GM19397 (cell line): ENCODE results near the gene KIF26B.
"Not testable (repeated sequence)": the region's sequence is repeated elsewhere in the genome, so short reads cannot be mapped to it uniquely, and the experiment has no call there.

Experiments
- ATAC-seq: cut with Tn5 transposase; IDR thresholded peaks from one replicate; pipeline ENCODE4 v1.9.1; 2021; ENCODE audit warnings: mild to moderate bottlenecking, moderate library complexity; ENCODE audit not compliant: unreplicated experiment

The KIF26B gene

DNA sequence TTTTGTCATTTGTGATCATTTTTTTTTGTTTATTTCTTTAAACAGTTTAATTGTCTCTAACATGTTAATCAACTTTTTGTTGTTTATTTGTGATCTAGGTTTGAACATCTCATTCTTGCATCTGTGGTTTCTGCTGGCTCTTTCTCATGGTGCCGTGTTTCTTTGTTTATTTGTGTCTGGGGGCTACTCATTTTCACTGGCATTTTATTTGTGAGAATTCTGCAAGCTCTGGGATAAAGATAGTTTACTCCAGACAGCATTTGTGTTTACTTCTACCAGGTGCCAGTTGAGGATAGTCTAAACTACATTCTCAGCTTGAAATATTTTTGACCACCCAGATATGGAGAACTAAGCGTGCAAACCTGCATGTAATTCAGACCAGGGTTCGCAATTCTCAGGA, 508.6 kb downstream of the KIF26B start:
- no peak for ATAC-seq

DNA sequence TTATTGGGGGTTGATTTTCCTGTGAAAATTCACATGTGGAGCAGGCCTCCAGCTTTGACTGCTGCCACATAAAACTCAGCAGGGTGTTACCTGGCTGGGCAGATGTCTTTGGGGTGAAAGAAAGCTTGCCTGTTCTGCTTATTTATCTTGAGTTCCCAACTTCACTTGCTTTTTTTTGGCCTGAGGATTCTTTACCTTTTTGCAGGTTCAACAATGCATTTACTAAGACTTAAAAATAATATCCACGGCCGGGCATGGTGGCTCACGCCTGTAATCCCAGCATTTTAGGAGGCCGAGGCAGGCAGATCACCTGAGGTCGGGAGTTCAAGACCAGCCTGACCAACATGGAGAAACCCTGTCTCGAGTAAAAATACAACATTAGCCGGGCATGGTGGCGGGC, 509.1 kb downstream of the KIF26B start:
- no peak for ATAC-seq

DNA sequence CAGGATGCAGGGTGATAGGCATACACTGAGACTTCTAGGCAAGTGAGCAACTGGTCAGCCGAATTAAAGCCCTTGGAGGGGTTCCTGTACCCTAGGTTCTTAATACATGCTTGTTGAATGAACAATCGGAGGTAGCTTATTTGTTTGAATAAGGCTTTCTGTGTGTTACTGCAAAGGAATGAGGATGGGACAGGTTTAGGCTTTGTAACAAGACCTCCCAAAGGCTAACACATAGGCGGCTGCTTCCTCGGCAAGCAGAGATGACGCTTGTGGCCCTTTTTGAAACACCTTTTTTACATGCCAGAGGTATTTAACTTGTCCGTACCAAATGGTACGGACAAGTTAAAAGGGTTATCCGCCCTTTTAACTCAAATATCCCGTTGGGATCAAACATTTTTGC, 511.6 kb downstream of the KIF26B start:
- ATAC-seq: no peak

DNA sequence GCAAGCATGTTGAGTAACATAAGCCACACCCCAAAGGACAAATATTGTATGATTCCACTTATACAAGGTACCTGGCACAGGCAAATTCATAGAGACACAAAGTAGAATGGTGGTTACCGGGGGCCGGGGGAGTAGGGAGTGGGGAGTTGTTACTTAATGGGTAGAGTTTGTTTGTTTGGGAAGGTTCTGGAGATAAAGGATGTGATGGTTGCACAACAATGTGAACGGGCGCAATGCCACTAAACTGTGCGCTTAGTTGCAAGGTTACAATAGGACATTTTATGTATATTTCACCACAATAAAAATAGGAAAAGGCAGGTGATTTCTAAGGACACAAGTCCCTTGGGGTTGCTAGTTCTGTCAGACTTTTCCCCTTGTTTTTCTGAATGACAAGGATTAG, 516.6 kb downstream of the KIF26B start:
- ATAC-seq: no peak

DNA sequence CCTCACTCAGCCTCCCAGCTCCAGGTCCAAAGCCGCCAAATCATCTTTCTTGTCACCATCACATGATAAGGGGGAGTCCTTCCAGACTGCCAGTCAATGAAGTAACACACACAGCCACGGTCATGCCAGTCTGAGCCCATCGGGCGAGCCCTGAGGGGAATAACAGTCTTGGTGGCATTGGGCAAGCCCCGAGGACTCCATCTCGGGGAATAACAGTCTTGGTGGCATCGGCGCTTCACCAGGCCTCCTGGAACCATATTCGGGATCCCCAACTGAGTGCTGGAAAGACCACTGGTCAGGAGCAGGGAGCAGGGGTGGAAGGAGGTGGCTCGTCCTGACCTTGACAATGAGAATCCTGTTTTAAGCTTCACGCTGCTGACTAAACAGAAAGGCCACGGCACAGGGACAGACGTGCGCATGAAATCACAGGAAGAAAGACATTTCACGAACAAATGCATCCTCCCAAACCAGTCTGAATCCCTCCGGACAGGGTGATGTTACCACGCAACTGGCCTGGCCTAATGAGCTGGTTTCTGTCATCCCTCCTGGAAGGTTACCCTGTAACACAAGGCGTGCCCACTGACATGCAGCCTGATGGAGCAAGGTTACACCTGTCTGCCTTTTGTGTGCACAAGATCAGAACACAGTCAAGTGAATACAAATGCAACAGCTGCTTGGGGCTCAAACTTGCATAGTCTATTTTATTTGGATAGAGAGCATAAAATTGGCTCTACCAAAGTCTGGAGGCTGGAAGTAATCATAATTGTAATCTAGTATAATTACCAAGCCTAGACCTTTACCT, 517.4 kb downstream of the KIF26B start:
- ATAC-seq: no peak

DNA sequence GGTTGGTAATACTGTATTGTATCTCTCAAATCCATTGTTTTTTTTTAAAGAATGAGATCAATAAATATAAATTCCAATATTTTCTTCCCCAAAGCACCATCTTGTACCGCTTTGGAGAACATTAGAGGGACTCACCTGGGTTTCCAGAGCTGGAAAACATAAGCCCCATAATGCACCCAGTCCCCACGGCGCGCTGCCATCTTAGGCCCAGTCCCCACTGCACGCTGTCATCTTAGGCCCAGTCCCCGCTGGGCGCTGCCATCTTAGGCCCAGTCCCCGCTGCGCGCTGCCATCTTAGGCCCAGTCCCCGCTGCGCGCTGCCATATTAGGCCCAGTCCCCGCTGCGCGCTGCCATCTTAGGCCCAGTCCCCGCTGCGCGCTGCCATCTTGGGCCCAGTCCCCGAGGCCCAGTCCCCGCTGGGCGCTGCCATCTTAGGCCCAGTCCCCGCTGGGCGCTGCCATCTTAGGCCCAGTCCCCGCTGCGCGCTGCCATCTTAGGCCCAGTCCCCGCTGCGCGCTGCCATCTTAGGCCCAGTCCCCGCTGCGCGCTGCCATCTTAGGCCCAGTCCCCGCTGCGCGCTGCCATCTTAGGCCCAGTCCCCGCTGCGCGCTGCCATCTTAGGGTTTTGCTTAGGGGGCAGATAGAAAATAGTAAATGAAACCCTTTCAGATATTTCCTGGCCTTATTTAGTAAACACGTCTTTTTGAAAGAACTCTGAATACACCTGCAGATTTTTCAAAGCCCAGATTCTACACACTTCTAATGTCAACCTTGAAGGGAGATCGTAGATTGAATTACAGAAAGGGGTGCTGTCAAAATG, 518.3 kb downstream of the KIF26B start:
- not testable (repeated sequence) for ATAC-seq

DNA sequence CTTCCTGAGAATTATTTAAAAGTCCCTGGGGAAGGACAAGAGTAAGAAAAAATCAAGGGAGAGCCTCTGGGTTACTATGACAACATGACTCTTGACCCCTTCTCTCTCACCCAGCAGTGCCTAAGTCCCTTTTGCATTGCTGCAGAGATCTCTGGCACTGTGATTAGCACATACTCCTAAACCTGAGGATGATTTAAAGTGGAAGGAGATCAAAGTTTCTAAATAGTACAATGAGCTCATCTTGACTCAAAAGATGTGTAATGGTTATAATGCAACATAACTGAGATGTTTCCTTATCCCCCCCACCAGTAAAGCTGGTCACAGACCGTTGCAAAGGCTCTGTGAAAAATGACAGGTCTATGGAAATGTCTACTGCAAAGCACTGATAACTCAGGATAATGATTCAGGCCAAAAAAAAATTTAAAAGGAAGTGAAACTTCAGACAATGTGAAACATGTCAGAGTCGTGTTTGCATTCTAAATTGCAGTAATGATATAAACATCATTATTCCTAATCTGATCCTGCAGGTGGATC, 519.2 kb downstream of the KIF26B start:
- ATAC-seq: peak; percentile 67

DNA sequence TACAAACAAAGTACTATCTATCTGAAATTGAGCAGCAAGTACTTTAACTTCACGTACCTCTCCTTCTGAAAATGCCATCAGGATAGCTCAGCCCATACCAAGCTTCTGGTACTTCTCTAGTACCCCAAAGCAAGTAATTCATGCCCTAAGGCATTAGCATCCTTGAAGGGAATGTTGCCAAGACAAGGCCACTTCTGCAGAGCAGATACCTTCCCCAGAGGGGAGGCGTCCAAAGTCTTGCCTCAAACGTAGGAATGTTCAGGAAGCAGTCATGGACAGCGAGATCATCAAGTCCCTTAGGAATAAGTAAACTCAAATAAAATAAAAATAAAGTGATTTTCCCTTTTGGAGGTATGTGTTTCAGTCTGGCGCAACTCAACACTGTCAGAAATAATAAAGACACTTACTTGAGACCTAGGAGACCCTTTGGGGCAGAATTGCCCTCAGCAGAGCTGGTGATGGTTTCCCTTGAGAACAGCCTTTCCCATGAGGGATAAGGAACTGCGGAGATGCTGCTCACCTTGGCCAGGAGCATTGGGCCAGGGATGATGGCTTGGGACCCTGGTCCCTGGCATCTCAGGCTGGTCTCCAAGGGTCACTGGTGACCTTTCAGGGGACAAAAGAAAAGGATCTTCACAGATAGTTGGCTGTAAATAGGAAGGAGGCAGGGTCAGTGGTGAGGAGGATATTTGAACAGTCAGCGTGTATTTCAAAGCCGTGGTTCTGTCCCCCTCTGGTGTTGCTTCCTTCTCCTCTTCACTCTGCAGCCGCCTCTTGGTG, 522.9 kb downstream of the KIF26B start:
- ATAC-seq: no peak

DNA sequence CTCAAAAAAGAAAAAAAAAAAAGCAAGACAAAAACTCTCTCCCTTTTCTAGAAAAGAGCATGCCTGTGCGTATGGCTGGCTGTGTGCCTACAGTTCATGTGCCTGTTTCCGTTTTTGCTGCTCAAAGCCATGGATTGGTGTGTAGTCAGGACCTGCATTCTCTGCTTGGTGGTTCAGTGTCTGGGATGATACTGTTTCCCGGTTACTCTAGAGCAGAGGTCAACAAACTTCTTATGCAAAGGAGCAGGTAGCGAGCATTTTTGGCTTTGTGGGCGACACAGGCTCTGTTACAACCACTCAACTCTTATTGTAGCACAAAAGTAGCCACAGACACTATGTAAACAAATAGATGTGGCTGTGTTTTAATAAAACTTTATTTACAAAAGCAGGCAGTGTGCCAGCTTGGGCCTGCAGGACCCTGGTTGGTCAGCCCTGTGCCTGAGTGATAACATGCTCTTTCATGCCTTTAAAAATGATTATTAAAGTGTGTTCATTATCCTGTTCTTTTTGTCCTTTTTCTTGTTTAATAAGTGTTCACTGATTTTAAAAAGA, 524.2 kb downstream of the KIF26B start:
- ATAC-seq: no peak

DNA sequence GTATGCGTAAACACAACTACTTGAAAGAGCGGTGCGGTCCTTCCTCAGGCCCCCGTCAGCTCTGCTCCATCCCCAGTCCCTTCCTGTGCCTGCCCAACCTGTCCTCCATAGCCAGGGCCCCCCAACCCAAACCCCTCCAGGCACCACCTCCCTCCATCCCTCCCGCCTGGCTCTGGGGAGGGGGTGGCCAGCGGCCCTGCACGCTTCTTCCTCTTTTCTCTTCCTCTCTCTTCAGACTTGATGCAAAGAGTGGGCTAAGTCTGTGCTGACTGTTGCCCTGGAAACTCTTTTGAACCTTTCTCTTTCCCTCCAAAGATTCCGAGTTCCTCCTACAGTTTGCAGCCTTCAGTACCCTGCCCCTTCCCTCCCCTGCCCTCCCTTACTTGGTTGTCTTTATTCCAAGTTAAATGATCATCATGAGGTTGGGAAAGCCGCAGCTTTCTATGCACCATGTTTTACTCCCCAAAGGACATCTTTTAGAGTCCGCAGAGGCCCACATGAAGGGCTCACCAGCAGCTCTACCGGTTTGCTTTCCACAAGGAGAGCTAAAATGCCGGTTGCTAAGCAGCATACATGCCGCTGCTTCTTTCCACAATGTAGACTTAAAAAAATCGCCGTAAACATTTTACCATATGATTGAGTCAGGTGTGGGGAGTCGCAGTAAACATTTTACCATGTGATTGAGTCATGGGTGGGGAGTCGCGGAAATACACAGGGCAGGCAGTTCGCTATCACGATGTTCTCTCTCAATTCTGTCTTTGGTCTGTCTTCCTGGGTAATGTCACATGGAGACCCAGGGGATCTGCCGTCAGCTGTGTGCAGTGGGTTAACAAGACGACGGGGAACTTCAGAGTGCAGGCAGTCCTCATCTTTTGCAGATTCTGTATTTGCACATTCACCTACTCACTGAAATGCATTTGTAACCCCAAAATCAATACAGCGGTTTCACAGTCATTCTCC, 525.3 kb downstream of the KIF26B start:
- ATAC-seq: no peak

DNA sequence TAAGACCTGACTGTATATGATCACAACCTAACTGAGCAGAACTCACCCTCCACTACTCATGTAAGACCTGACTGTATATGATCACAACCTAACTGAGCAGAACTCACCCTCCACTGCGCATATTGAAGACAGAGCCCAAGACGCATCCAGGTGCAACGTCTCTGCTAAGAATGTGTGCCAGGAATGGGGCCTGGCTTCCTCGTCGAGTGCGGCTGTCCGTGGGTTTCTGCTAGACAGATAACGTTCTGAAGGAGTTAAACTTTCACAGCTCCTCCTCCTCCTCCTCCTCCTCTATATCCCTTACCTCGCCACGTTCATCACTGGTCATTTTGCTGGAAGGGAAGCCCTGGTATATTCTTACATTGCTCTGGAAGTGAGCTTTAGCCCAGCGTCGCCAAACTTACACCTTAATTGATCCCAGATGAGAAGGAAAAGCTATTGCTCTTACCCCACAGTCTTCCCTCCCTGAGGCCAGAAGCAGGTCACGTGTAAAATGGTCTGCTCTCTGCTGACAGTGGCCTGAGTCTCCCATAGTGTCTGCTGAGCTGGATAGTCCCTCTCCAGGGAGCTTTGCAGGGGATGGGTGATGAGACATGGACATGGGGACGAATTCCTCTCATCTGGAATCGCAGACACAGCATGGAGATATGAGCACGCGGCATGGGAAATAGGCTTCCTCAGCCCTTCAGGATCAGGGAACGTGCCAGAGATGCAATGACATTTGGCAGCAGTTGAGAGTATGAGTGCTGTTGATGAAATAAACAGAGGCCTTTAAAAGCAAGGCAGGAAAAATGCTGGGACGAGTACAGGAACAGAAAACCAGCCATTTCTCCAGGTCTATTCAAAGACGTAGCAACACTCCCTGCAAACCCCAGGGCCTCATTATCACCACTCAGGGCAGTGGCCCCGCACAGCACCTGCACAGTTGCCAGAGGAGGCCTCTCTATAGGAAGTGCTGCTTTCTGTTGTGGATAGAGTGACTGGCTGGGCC, 528.1 kb downstream of the KIF26B start:
- no peak for ATAC-seq

DNA sequence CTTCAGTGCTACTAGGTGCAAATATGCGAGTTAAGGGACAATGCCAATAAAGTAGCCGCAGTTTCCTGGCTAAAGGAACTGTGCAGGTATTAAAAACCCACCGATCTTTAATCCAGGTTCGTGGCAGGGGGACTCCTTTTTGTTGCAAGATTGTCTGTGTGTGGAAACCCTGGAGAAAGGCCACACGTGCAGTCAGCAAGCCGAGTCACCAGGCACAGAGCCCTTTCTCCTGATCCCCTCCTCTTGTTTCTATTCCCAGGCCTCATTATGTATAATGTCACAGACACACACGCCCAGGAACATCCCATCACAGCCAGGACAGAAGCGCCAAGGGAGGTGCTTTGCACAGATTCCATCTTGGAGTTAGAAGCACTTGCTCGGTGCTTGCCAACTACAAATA, 528.9 kb downstream of the KIF26B start:
- no peak for ATAC-seq

DNA sequence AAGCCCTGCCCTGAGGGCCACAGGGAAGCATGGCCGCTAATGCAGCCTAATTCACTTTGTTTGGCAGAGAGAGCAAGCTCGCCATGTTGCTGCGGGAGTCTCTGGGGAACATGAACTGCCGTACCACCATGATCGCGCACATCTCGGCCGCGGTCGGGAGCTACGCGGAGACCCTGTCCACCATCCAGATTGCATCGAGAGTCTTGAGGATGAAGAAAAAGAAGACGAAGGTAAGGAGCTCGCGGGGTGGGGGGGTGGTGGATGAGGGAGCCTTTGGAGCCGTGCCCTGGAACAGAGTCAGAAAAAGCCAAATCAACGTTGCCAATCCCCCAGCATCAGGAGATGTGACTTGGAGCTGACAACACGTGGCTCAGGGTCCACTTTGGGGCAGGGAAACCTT, 529.4 kb downstream of the KIF26B start:
- ATAC-seq: no peak

DNA sequence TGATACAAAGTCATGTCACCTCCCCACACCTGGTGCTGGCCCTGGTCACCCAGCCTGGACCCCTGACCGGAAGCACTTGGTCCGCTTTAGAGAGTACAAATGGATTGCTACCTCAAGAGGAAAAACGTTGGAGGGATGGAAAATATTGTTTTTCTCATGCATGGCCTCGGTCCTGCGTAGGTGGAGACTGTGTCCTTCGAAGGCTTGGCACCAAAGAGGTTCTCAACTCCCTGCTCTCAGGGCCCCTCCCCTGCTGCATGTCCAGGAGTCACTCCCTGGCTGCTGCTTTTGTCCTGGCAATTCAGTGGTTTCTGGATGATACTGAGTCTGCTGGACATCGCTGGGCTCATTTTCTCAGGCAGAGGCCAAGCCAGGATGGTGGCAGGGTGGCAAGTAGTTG, 529.8 kb downstream of the KIF26B start:
- ATAC-seq: no peak

DNA sequence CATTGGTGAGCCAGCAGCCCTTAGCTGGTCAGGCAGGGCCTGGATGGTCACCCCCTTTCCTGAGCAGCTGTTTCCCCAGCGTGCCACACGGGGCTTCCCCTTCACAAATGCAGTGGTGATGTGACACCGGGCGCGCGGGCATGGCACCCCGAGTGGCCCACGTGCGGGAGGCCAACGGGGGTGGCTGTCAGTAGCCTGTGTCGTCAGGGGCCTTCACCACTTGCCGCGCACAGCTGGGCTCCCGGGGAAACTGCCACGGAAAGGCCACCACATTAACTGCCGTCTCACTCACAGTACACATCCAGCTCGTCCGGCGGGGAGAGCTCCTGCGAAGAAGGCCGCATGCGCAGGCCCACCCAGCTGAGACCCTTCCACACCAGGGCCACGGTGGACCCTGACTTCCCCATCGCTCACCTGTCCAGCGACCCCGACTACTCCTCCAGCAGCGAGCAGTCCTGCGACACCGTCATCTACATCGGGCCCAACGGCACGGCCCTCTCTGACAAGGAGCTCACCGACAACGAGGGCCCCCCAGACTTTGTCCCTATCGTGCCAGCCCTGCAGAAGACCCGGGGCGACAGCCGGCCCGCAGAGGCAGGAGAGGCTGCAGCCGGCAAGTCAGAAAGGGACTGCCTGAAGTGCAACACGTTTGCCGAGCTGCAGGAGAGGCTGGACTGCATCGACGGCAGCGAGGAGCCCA, 530.5 kb downstream of the KIF26B start:
- ATAC-seq: no peak

DNA sequence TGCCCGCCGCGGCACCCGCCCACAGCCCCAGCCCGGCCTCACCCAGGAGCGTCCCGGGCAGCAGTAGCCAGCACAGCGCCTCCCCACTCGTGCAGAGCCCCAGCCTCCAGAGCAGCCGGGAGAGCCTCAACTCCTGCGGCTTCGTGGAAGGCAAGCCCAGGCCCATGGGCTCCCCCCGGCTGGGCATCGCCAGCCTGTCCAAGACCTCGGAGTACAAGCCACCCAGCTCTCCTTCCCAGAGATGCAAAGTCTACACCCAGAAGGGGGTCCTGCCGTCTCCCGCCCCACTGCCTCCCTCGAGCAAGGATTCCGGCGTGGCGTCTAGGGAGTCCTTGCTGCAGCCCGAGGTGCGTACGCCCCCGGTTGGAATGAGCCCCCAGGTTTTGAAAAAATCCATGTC, 531.2 kb downstream of the KIF26B start:
- ATAC-seq: no peak

DNA sequence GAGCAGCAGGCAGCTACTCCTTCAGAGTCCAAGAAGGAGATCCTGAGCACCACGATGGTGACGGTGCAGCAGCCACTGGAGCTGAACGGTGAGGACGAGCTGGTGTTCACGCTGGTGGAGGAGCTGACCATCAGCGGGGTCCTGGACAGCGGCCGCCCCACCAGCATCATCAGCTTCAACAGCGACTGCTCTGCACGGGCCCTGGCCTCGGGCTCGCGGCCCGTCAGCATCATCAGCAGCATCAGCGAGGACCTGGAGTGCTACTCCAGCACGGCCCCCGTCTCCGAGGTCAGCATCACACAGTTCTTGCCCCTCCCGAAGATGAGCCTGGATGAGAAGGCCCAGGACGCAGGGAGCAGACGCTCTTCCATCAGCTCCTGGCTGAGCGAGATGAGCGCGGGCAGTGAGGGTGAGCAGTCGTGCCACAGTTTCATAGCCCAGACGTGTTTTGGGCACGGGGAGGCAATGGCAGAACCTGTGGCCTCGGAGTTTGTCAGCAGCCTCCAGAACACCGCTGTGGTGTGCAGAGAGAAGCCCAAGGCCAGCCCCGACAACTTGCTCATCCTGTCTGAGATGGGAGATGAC, 531.8 kb downstream of the KIF26B start:
- ATAC-seq: no peak
